HG03469 (cell line): ENCODE data around the gene FITM1.
A peak's percentile ranks its signal among the peaks of the same experiment; 100 is the strongest.

Experiments
- ATAC-seq: cut with Tn5 transposase; IDR thresholded peaks from one replicate; pipeline ENCODE4 v1.9.1; 2021; ENCODE audit warnings: mild to moderate bottlenecking, moderate library complexity, moderate number of reproducible peaks; ENCODE audit not compliant: unreplicated experiment

FITM1 gene

GRCh38 chr14:24130380-24130716, at the start of gene FITM1:
TSS of gene FITM1 (plus strand) at chr14:24130659. CDS start at chr14:24131564, 905 bp downstream.
- no peak for ATAC-seq

- ATAC-seq = peak; percentile 88
These were observed 49.3 kb upstream of the FITM1 start for GRCh38 chr14:24080888-24081738.

- ATAC-seq = no peak
These were observed 48.7 kb upstream of the FITM1 start for GRCh38 chr14:24081739-24082211.

GRCh38 chr14:24082411-24083080, 47.9 kb upstream of the FITM1 start:
- ATAC-seq = no peak

- no peak for ATAC-seq
These were observed 47.0 kb upstream of the FITM1 start for GRCh38 chr14:24083462-24083861.

GRCh38 chr14:24084440-24084839, 46.0 kb upstream of the FITM1 start:
- ATAC-seq = no peak

GRCh38 chr14:24085215-24085614, 45.2 kb upstream of the FITM1 start:
- no peak for ATAC-seq

GRCh38 chr14:24086193-24086955, 44.1 kb upstream of the FITM1 start:
- ATAC-seq = no peak

- ATAC-seq = no peak
These were observed 43.5 kb upstream of the FITM1 start for GRCh38 chr14:24087004-24087403.

GRCh38 chr14:24088095-24088494, 42.4 kb upstream of the FITM1 start:
- ATAC-seq = no peak

GRCh38 chr14:24089890-24090289, 40.6 kb upstream of the FITM1 start:
- no peak for ATAC-seq

GRCh38 chr14:24092110-24092504, 38.4 kb upstream of the FITM1 start:
- ATAC-seq = no peak

- ATAC-seq = no peak
These were observed 37.8 kb upstream of the FITM1 start for GRCh38 chr14:24092505-24093206.

GRCh38 chr14:24093207-24093900, 37.1 kb upstream of the FITM1 start:
- no peak for ATAC-seq

- no peak for ATAC-seq
These were observed 36.3 kb upstream of the FITM1 start, which contains the start of gene PCK2 for GRCh38 chr14:24093901-24094840. TSS of gene PCK2 (plus strand) at chr14:24094311. CDS start at chr14:24094406, 95 bp downstream.

- ATAC-seq = no peak
These were observed 35.6 kb upstream of the FITM1 start for GRCh38 chr14:24094841-24095270.

GRCh38 chr14:24095271-24096068, 35.0 kb upstream of the FITM1 start:
- peak; percentile 49 for ATAC-seq

- no peak for ATAC-seq
These were observed 33.8 kb upstream of the FITM1 start for GRCh38 chr14:24096545-24097181.
